ENCODE measurements around the gene USH1C. TPM values are rescaled to one million over a fixed set of nuclear protein-coding genes. Genes with fewer than 3 reads are reported as not detected.

The USH1C gene
- total and polyA plus RNA-seq, 2 of the 4 experiments (the other 2 are of a cell fraction): not detected

GRCh38 chr11:17580271-17580670 is 36.1 kb upstream of the USH1C start:
- Histone ChIP-seq H4K8ac (ENCODE audit: low read depth in 2 of 2, low read length in 2 of 2) (no peak overlapping the region), H2AFZ (replicated peaks; ENCODE audit: low read length, poor library complexity) (no peak overlapping the region), H2BK5ac (ENCODE audit: low read depth, low read length, poor library complexity, severe bottlenecking) (no peak overlapping the region), H3K27ac (ENCODE audit: insufficient read depth, low read length) (no peak overlapping the region), H2AK9ac (replicated peaks; ENCODE audit: low read depth, low read length, poor library complexity) (no peak overlapping the region), H2BK15ac (ENCODE audit: low read depth, low read length) (no peak overlapping the region), H4K91ac (ENCODE audit: insufficient read depth, low read depth, low read length) (no peak overlapping the region), H4K5ac (ENCODE audit: low read depth, low read length) (no peak overlapping the region), H3K18ac (ENCODE audit: low read depth, low read length) (no peak overlapping the region), H3K36me3 (ENCODE audit: control insufficient read depth, insufficient read depth, low read length) (no peaks in the 10 kb centered on the region), H2BK120ac (ENCODE audit: low read depth, low read length) (no peak overlapping the region), H3K9me3 (ENCODE audit: control insufficient read depth, insufficient read depth, low read length) (no peaks in the 10 kb centered on the region), H3K14ac (replicated peaks; ENCODE audit: low read depth, low read length) (no peak overlapping the region), H3K4me1 (ENCODE audit: control insufficient read depth, insufficient read depth, low read length) (no peaks in the 10 kb centered on the region), H3K56ac (ENCODE audit: extremely low read depth, insufficient read depth, low read length) (no peak overlapping the region), H3K23ac (ENCODE audit: low read depth, low read length) (no peak overlapping the region), H3K4ac (ENCODE audit: low read depth, low read length) (no peak overlapping the region), H3K4me2 (ENCODE audit: low read depth, low read length) (no peak overlapping the region), H3K9me1 (ENCODE audit: insufficient read depth, low read length) (no peaks in the 10 kb centered on the region), H2BK20ac (ENCODE audit: low read depth, low read length) (no peak overlapping the region), H2AK5ac (ENCODE audit: low read depth, low read length) (no peak overlapping the region), H3K79me1 (ENCODE audit: low read depth in 1 of 2, low read length in 2 of 2) (no peaks in the 10 kb centered on the region), H3K9ac (ENCODE audit: low read depth, low read length) (no peak overlapping the region), H3K27me3 (ENCODE audit: control insufficient read depth, insufficient read depth, low read length) (0 out of 2 replicates have a peak, but pooled peaks cover 1% of the 10 kb centered on the region), H3K4me3 (ENCODE audit: insufficient read depth, low read depth, low read length) (no peak overlapping the region), H4K20me1 (ENCODE audit: insufficient read depth, low read length) (no peaks in the 10 kb centered on the region)
- intact Hi-C loops (cut with micrococcal nuclease) (no loop called here), in situ Hi-C loops (cut with MboI; ENCODE audit: low sequenced_read_pairs) (no loop called here), dilution Hi-C loops (cut with HindIII; ENCODE audit: low sequenced_read_pairs, unreplicated experiment) (no loop called here)
- BruUV-seq (replicated peaks): no TSS peak
- DNase-seq (no peak), ATAC-seq (ENCODE audit: low read depth) (no peak)
- ChIA-PET CTCF (no interaction called here), POLR2A (ENCODE audit: unreplicated experiment) (no interaction called here)
- TF ChIP-seq MXI1 (IDR thresholded peaks at IDR 0.05; ENCODE audit: borderline replicate concordance, low read depth, low read length) (no peak), RCOR1 (IDR thresholded peaks at IDR 0.05; ENCODE audit: insufficient replicate concordance, low read length) (no peak), USF2 (IDR thresholded peaks at IDR 0.05; ENCODE audit: low read depth, low read length) (no peak), SMC3 (IDR thresholded peaks at IDR 0.05; ENCODE audit: low read depth, low read length) (no peak), RFX5 (IDR thresholded peaks at IDR 0.05; ENCODE audit: low read depth, low read length) (no peak), RAD21 (IDR thresholded peaks at IDR 0.05; ENCODE audit: low read length) (no peak), ELK1 (IDR thresholded peaks at IDR 0.05; ENCODE audit: borderline replicate concordance, low read depth, low read length) (no peak), CHD1 (IDR thresholded peaks at IDR 0.05; ENCODE audit: low read depth, low read length) (no peak), MAFK (IDR thresholded peaks at IDR 0.05; ENCODE audit: low read depth, low read length) (no peak), FOS (IDR thresholded peaks at IDR 0.05; ENCODE audit: low read depth, low read length) (no peak)
- 0% methylated on average over 1 of the region's 1 CpG; no CpG with 5 or more reads in 1 of the 2 experiments for WGBS, 2 experiments (ENCODE audit: extremely low coverage in 2 of 2, insufficient read length in 1 of 2)

Data from IMR-90 (cell line).